ENCODE data around the gene LBH. TPM values are rescaled to one million over a fixed set of nuclear protein-coding genes. Genes with fewer than 3 reads are reported as not detected.

LBH gene
- total and polyA plus RNA-seq, 2 experiments from 2014 or later: 54.1 to 75.9 TPM

DNA sequence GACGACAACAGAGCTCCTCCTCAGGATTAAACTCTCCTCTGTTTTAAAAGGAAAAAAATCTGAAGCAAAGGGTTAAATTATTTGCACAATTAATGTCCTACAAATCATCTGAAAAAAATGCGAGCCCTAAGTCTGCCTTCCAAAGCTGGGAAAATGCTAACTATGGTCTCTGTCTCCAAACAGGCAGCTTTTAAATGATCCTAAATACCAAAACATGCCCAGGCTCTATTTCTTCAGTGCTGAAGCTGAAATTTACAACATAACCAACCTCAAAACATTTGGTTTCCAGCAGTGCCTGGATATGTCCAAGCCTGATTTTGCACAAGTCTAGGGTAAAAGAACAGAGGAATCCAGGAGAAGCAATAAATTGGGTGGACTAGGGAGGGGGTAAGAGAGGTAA is 57.2 kb downstream of the LBH start:
- no peaks in the 10 kb centered on the region for H3K4me1 ChIP-seq (ENCODE audit: insufficient read depth)
- no peak for DNase-seq (ENCODE audit: low spot score)
- no peak overlapping the region for H3K4me3 ChIP-seq
- H4K20me1 ChIP-seq (ENCODE audit: insufficient read depth, poor library complexity, severe bottlenecking): no peaks in the 10 kb centered on the region
- no peaks in the 10 kb centered on the region for H3K36me3 ChIP-seq (replicated peaks; ENCODE audit: insufficient read depth, low read depth)
- TF ChIP-seq, protein P1, sequence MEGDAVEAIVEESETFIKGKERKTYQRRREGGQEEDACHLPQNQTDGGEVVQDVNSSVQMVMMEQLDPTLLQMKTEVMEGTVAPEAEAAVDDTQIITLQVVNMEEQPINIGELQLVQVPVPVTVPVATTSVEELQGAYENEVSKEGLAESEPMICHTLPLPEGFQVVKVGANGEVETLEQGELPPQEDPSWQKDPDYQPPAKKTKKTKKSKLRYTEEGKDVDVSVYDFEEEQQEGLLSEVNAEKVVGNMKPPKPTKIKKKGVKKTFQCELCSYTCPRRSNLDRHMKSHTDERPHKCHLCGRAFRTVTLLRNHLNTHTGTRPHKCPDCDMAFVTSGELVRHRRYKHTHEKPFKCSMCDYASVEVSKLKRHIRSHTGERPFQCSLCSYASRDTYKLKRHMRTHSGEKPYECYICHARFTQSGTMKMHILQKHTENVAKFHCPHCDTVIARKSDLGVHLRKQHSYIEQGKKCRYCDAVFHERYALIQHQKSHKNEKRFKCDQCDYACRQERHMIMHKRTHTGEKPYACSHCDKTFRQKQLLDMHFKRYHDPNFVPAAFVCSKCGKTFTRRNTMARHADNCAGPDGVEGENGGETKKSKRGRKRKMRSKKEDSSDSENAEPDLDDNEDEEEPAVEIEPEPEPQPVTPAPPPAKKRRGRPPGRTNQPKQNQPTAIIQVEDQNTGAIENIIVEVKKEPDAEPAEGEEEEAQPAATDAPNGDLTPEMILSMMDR (IDR thresholded peaks at IDR 0.05; ENCODE audit: poor library complexity): no peak
- no peak for TF ChIP-seq EZH2 (IDR thresholded peaks at IDR 0.05; ENCODE audit: borderline replicate concordance)
- no peak for TF ChIP-seq EZH2phosphoT487 (IDR thresholded peaks at IDR 0.05; ENCODE audit: low read depth, severe bottlenecking, unreplicated experiment)
- H3K4me2 ChIP-seq: no peak overlapping the region
- no peak overlapping the region for H2AFZ ChIP-seq
- no peaks in the 10 kb centered on the region for H3K27me3 ChIP-seq
- no peaks in the 10 kb centered on the region for H3K9me2 ChIP-seq (replicated peaks; ENCODE audit: insufficient read depth)
- H3K79me2 ChIP-seq: no peaks in the 10 kb centered on the region
- WGBS (ENCODE audit: low lambda C conversion rate, missing lambda C conversion rate): 61% methylated on average over 2 of the region's 2 CpGs
- H3K27ac ChIP-seq: no peak overlapping the region
- no peaks in the 10 kb centered on the region for H3K9me3 ChIP-seq (ENCODE audit: low read depth)

DNA sequence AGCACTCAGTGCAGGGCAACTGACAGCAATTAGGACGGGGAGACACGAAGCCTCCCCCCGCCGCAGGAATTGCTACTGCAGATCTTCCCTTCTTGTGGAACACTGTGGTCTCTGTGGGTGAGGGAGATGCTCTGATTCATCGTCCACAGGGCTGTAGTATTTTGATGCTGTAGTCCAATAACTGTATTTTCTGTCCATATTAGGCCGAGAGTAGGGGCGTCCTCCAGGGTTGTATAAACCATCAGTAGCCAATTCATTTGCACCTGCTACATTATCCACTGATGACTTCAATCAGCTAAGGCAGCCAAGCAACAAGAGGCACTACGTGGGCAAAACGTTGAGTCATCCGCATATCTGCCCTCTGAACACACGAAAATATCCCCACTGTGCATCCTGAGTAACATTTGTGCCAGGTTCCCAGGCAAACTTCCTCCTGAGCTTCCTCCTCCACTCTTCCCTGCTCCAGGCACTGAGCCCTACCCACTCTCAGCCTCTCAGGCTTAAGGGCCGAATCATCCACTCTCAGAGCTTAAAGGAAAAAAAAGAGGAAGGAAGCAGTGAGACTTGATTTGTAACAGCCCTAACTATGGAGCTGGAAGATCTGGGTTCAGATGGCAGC is 62.1 kb downstream of the LBH start:
- DNase-seq (ENCODE audit: low spot score): no peak
- TF ChIP-seq, protein P1 (IDR thresholded peaks at IDR 0.05; ENCODE audit: poor library complexity): no peak
- no peak for TF ChIP-seq EZH2phosphoT487 (IDR thresholded peaks at IDR 0.05; ENCODE audit: low read depth, severe bottlenecking, unreplicated experiment)
- TF ChIP-seq EZH2 (IDR thresholded peaks at IDR 0.05; ENCODE audit: borderline replicate concordance): no peak

DNA sequence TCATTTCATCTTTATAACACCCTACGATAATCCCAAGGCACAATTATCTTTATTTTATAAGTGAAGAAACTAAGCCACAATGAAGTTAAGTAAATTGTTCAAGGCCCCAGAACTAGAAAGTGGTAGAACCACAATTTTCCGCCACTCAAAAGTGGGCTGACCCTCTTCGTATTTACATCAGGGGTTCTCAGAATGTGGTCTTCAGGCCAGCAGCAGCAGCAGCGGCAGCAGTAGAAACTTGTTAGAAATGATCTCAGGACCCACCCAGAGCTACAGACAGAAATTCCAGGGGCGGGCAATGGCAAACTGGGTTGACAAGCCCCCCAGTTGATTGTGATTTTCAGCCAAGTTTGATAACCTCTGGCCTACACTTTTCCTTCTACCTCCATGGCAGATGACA is 62.8 kb downstream of the LBH start:
- no peaks in the 10 kb centered on the region for H3K79me2 ChIP-seq
- no peak for DNase-seq (ENCODE audit: low spot score)
- H3K9me3 ChIP-seq (ENCODE audit: low read depth): no peaks in the 10 kb centered on the region
- TF ChIP-seq EZH2phosphoT487 (IDR thresholded peaks at IDR 0.05; ENCODE audit: low read depth, severe bottlenecking, unreplicated experiment): no peak
- H4K20me1 ChIP-seq (ENCODE audit: insufficient read depth, poor library complexity, severe bottlenecking): no peaks in the 10 kb centered on the region
- H3K36me3 ChIP-seq (replicated peaks; ENCODE audit: insufficient read depth, low read depth): no peaks in the 10 kb centered on the region
- no peak overlapping the region for H2AFZ ChIP-seq
- no peak overlapping the region for H3K4me2 ChIP-seq
- 82% methylated on average over 5 of the region's 5 CpGs for WGBS (ENCODE audit: low lambda C conversion rate, missing lambda C conversion rate)
- H3K27me3 ChIP-seq: no peaks in the 10 kb centered on the region
- no peaks in the 10 kb centered on the region for H3K9me2 ChIP-seq (replicated peaks; ENCODE audit: insufficient read depth)
- H3K4me1 ChIP-seq (ENCODE audit: insufficient read depth): no peaks in the 10 kb centered on the region
- no peak overlapping the region for H3K4me3 ChIP-seq
- no peak overlapping the region for H3K27ac ChIP-seq

More for the DNA sequence above, 62.1 kb downstream of the LBH start:
- Histone ChIP-seq H3K36me3 (replicated peaks; ENCODE audit: insufficient read depth, low read depth) (no peaks in the 10 kb centered on the region), H3K27ac (no peak overlapping the region), H2AFZ (no peak overlapping the region), H3K4me3 (no peak overlapping the region), H3K9me3 (ENCODE audit: low read depth) (no peaks in the 10 kb centered on the region), H3K4me2 (no peak overlapping the region), H3K79me2 (no peaks in the 10 kb centered on the region), H3K4me1 (ENCODE audit: insufficient read depth) (no peaks in the 10 kb centered on the region), H3K27me3 (no peaks in the 10 kb centered on the region), H4K20me1 (ENCODE audit: insufficient read depth, poor library complexity, severe bottlenecking) (no peaks in the 10 kb centered on the region), H3K9me2 (replicated peaks; ENCODE audit: insufficient read depth) (no peaks in the 10 kb centered on the region)
- WGBS (ENCODE audit: low lambda C conversion rate, missing lambda C conversion rate): 87% methylated on average over 12 of the region's 12 CpGs

DNA sequence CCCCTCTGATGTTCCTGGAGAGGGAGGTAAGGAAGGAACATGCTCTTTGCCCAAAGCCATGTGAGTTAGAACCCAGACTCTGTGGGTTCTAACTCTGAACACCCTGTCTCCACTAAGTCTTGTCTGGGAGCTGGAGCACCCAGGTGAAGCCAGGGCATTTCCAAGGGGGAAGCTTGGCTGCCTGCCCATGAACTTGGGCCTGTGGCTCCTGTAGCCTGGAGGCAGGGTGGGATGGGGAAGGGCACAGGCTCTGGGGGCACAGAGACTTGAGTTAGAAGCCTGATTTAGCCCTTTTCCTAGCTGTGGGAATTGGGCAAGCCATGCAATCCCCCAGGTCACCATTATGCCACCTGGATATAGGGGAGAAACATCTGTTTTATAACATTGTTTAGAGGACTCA is 65.2 kb downstream of the LBH start:
- TF ChIP-seq, protein P1 (IDR thresholded peaks at IDR 0.05; ENCODE audit: poor library complexity): no peak
- TF ChIP-seq EZH2 (IDR thresholded peaks at IDR 0.05; ENCODE audit: borderline replicate concordance): no peak
- TF ChIP-seq EZH2phosphoT487 (IDR thresholded peaks at IDR 0.05; ENCODE audit: low read depth, severe bottlenecking, unreplicated experiment): no peak
- H3K79me2 ChIP-seq: no peaks in the 10 kb centered on the region
- no peaks in the 10 kb centered on the region for H3K9me3 ChIP-seq (ENCODE audit: low read depth)
- H3K36me3 ChIP-seq (replicated peaks; ENCODE audit: insufficient read depth, low read depth): no peaks in the 10 kb centered on the region
- DNase-seq (ENCODE audit: low spot score): no peak
- no peak overlapping the region for H2AFZ ChIP-seq
- H3K9me2 ChIP-seq (replicated peaks; ENCODE audit: insufficient read depth): no peaks in the 10 kb centered on the region
- no peak overlapping the region for H3K4me2 ChIP-seq
- peaks cover 3% of the 10 kb centered on the region for H3K4me1 ChIP-seq (ENCODE audit: insufficient read depth)
- H3K27ac ChIP-seq: no peak overlapping the region
- no peak overlapping the region for H3K4me3 ChIP-seq
- H3K27me3 ChIP-seq: no peaks in the 10 kb centered on the region
- H4K20me1 ChIP-seq (ENCODE audit: insufficient read depth, poor library complexity, severe bottlenecking): no peaks in the 10 kb centered on the region
